Activated naive CD4-positive, alpha-beta T cell treated with anti-CD3 and anti-CD28 coated beads for 36 hours (primary cell): Measurements from ENCODE around the gene IKBKG. TPM values are rescaled to one million over a fixed set of nuclear protein-coding genes. Genes with fewer than 3 reads are reported as not detected.
"Not testable (repeated sequence)": the region's sequence is repeated elsewhere in the genome, so short reads cannot be mapped to it uniquely, and the experiment has no call there.

ENCODE experiments used
- CTCF ChIA-PET: fragments of 350-600 bp; sonication (Branson Sonifier 250); formaldehyde crosslinking; loops from one replicate; lab custom pipeline; 2021; ENCODE audit warnings: antibody characterized with exemption; lab: Charles Lee
- DNase-seq: peaks from one replicate; pipeline ENCODE4 v3.0.0-alpha.2; 2020
- H3K27ac Mint-ChIP-seq: one replicate; pipeline ENCODE4 v1.8.0; 2021; ENCODE audit warnings: mild to moderate bottlenecking, mixed read lengths
- H3K27me3 Mint-ChIP-seq: one replicate; pipeline ENCODE4 v1.8.0; 2021; ENCODE audit warnings: low read depth, mixed read lengths
- H3K36me3 Mint-ChIP-seq: one replicate; pipeline ENCODE4 v1.8.0; 2021; ENCODE audit warnings: low read depth, mixed read lengths
- H3K4me1 Mint-ChIP-seq: one replicate; pipeline ENCODE4 v1.8.0; 2021; ENCODE audit warnings: low read depth, mixed read lengths
- H3K4me3 Mint-ChIP-seq: one replicate; pipeline ENCODE4 v1.8.0; 2021; ENCODE audit warnings: mild to moderate bottlenecking, moderate library complexity, mixed read lengths
- H3K9me3 Mint-ChIP-seq: one replicate; pipeline ENCODE4 v1.8.0; 2021; ENCODE audit warnings: mixed read lengths
- intact Hi-C: fragments of 100-400 bp; cut with micrococcal nuclease; formaldehyde crosslinking; loops from one replicate; pipeline ENCODE4 v1.15.1; 2023
- total RNA-seq, 2 experiments: library from RNA; stranded (reverse); gene quantifications; one replicate each; pipeline ENCODE4 v1.2.3, GENCODE V29; 2021

The IKBKG gene
- 10 to 100 TPM; 42.2 to 42.6 TPM for total RNA-seq

- H3K27ac Mint-ChIP-seq: peak within 1 kb of the TSS; percentile 96
- DNase-seq: peak; percentile 93
- H3K4me3 Mint-ChIP-seq: peak within 1 kb of the TSS; percentile 97
- intact Hi-C loops: loop anchor here (1.0 to 2.0 kb wide), 3 partner anchors 21 to 215 kb away; partner anchors contain the start of genes DKC1 and FAM3A
- CTCF ChIA-PET: interaction anchor here (0.6 kb wide), 1 partner anchor 9 kb away, joined by 3 read pairs; no protein-coding TSS in a partner anchor
- H3K4me1 Mint-ChIP-seq: peaks cover 63% of the 10 kb centered on the region
- no peaks in the 10 kb centered on the region for H3K9me3 Mint-ChIP-seq
- H3K36me3 Mint-ChIP-seq: peaks cover 9% of the 10 kb centered on the region
- H3K27me3 Mint-ChIP-seq: no peaks in the 10 kb centered on the region
Observed at GRCh38 chrX:154547245-154548027, at the start of gene IKBKG. Gene IKBKG (plus strand): TSS chrX:154547620. CDS start chrX:154552003, 4,383 bp downstream.

GRCh38 chrX:154501423-154501822 lies 46.0 kb upstream of the IKBKG start:
- intact Hi-C loops, H3K4me3 Mint-ChIP-seq, H3K4me1 Mint-ChIP-seq, H3K9me3 Mint-ChIP-seq, H3K27ac Mint-ChIP-seq, CTCF ChIA-PET, H3K36me3 Mint-ChIP-seq, H3K27me3 Mint-ChIP-seq, DNase-seq: not testable (repeated sequence)

GRCh38 chrX:154502098-154502497 lies 45.3 kb upstream of the IKBKG start:
- Mint-ChIP-seq H3K4me3 (no peak overlapping the region), H3K4me1 (no peaks in the 10 kb centered on the region), H3K36me3 (peaks cover 1% of the 10 kb centered on the region), H3K27ac (no peak overlapping the region), H3K9me3 (no peaks in the 10 kb centered on the region), H3K27me3 (no peaks in the 10 kb centered on the region)
- intact Hi-C loops: no loop called here
- CTCF ChIA-PET: interaction anchor here (0.6 kb wide), 2 partner anchors 25 to 43 kb away, joined by 3 to 5 read pairs; no protein-coding TSS in a partner anchor
- DNase-seq: no peak

GRCh38 chrX:154502989-154503388 lies 44.4 kb upstream of the IKBKG start:
- CTCF ChIA-PET: no interaction called here
- Mint-ChIP-seq H3K36me3 (peaks cover 1% of the 10 kb centered on the region), H3K27ac (no peak overlapping the region), H3K4me1 (no peaks in the 10 kb centered on the region), H3K9me3 (no peaks in the 10 kb centered on the region), H3K4me3 (no peak overlapping the region), H3K27me3 (no peaks in the 10 kb centered on the region)
- intact Hi-C loops: no loop called here
- DNase-seq: no peak

GRCh38 chrX:154505734-154506133 lies 41.7 kb upstream of the IKBKG start:
- no peak overlapping the region for H3K4me3 Mint-ChIP-seq

GRCh38 chrX:154506483-154507332 lies 40.7 kb upstream of the IKBKG start:
- CTCF ChIA-PET: no interaction called here

More at GRCh38 chrX:154505734-154506133, 41.7 kb upstream of the IKBKG start:
- H3K36me3 Mint-ChIP-seq: peaks cover 10% of the 10 kb centered on the region
- H3K4me1 Mint-ChIP-seq: no peaks in the 10 kb centered on the region
- H3K27me3 Mint-ChIP-seq: no peaks in the 10 kb centered on the region
- H3K9me3 Mint-ChIP-seq: no peaks in the 10 kb centered on the region
- CTCF ChIA-PET: no interaction called here
- intact Hi-C loops: no loop called here
- no peak overlapping the region for H3K27ac Mint-ChIP-seq
- no peak for DNase-seq

GRCh38 chrX:154507673-154508383 lies 39.6 kb upstream of the IKBKG start:
- no peak overlapping the region for H3K27ac Mint-ChIP-seq
- H3K9me3 Mint-ChIP-seq: no peaks in the 10 kb centered on the region
- intact Hi-C loops: no loop called here
- DNase-seq: no peak
- H3K36me3 Mint-ChIP-seq: peaks cover 13% of the 10 kb centered on the region
- no peak overlapping the region for H3K4me3 Mint-ChIP-seq
- peaks cover 12% of the 10 kb centered on the region for H3K4me1 Mint-ChIP-seq
- CTCF ChIA-PET: no interaction called here
- H3K27me3 Mint-ChIP-seq: no peaks in the 10 kb centered on the region

More at GRCh38 chrX:154506483-154507332, 40.7 kb upstream of the IKBKG start:
- Mint-ChIP-seq H3K27me3 (no peaks in the 10 kb centered on the region), H3K27ac (no peak overlapping the region), H3K36me3 (peaks cover 13% of the 10 kb centered on the region), H3K4me3 (no peak overlapping the region), H3K9me3 (no peaks in the 10 kb centered on the region), H3K4me1 (peaks cover 2% of the 10 kb centered on the region)
- DNase-seq: no peak
- intact Hi-C loops: no loop called here

GRCh38 chrX:154508384-154508745 lies 39.1 kb upstream of the IKBKG start:
- no peak for DNase-seq
- H3K36me3 Mint-ChIP-seq: peaks cover 13% of the 10 kb centered on the region
- no peaks in the 10 kb centered on the region for H3K9me3 Mint-ChIP-seq
- H3K27me3 Mint-ChIP-seq: no peaks in the 10 kb centered on the region
- H3K27ac Mint-ChIP-seq: peak overlapping the region; percentile 46
- peaks cover 13% of the 10 kb centered on the region for H3K4me1 Mint-ChIP-seq
- CTCF ChIA-PET: no interaction called here
- intact Hi-C loops: no loop called here
- no peak overlapping the region for H3K4me3 Mint-ChIP-seq

- no peaks in the 10 kb centered on the region for H3K27me3 Mint-ChIP-seq
Observed at GRCh38 chrX:154509455-154509854, 38.0 kb upstream of the IKBKG start.

GRCh38 chrX:154511761-154512160 lies 35.7 kb upstream of the IKBKG start:
- Mint-ChIP-seq H3K27me3 (no peaks in the 10 kb centered on the region), H3K36me3 (peaks cover 13% of the 10 kb centered on the region), H3K4me1 (peaks cover 24% of the 10 kb centered on the region), H3K9me3 (no peaks in the 10 kb centered on the region), H3K4me3 (no peak overlapping the region), H3K27ac (peak overlapping the region; percentile 36)
- intact Hi-C loops: no loop called here
- CTCF ChIA-PET: no interaction called here
- DNase-seq: no peak

More at GRCh38 chrX:154509455-154509854, 38.0 kb upstream of the IKBKG start:
- Mint-ChIP-seq H3K4me3 (no peak overlapping the region), H3K36me3 (peaks cover 13% of the 10 kb centered on the region), H3K4me1 (peaks cover 19% of the 10 kb centered on the region), H3K27ac (no peak overlapping the region), H3K9me3 (no peaks in the 10 kb centered on the region)
- CTCF ChIA-PET: no interaction called here
- no peak for DNase-seq
- intact Hi-C loops: no loop called here

- intact Hi-C loops: no loop called here
- CTCF ChIA-PET: no interaction called here
- Mint-ChIP-seq H3K4me3 (no peak overlapping the region), H3K4me1 (peaks cover 24% of the 10 kb centered on the region), H3K27me3 (no peaks in the 10 kb centered on the region), H3K27ac (no peak overlapping the region), H3K9me3 (no peaks in the 10 kb centered on the region), H3K36me3 (peaks cover 13% of the 10 kb centered on the region)
- DNase-seq: no peak
Observed at GRCh38 chrX:154512879-154513553, 34.4 kb upstream of the IKBKG start.
